ENCODE measurements around the gene NTHL1. TPM values are rescaled to one million over a fixed set of nuclear protein-coding genes. Genes with fewer than 3 reads are reported as not detected.

Gene NTHL1
- total RNA-seq, 1 experiment from 2014 or later = 32.8 TPM

DNA sequence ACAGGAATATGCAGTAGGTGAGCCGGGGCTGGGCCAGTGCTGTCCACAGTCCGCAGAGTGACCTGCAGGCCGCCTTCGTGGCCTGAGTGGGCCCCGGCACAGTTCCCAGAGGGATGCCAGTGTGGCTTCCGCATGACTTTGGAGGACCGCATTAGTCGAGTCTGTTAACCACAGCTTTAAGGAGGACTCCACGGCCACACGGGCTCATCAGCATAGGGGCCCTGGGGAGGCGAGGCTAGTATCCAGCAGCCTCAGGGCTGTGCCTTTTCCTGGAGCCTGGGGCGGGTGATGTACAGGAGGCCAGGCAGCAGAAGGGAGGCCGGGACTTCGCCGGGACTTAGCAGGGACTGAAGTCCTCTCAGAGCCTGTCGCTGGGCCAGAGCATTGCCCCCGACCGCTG, 13.4 kb upstream of the NTHL1 start:
- Mint-ChIP-seq H3K36me3 (ENCODE audit: insufficient read depth, unreplicated experiment) (peaks cover 33% of the 10 kb centered on the region), H3K4me1 (ENCODE audit: low read depth, unreplicated experiment) (no peaks in the 10 kb centered on the region), H3K27ac (ENCODE audit: unreplicated experiment) (no peak overlapping the region), H3K4me3 (ENCODE audit: low read depth, unreplicated experiment) (no peak overlapping the region), H3K9me3 (ENCODE audit: low read depth, unreplicated experiment) (no peaks in the 10 kb centered on the region), H3K27me3 (ENCODE audit: unreplicated experiment) (no peaks in the 10 kb centered on the region)
- DNase-seq = no peak
- CTCF ChIA-PET = no interaction called here
- no peak for TF ChIP-seq CTCF (IDR thresholded peaks at IDR 0.05; ENCODE audit: unreplicated experiment)
- intact Hi-C loops (cut with micrococcal nuclease; ENCODE audit: unreplicated experiment) = no loop called here
- BruUV-seq (replicated peaks) = no TSS peak

- intact Hi-C loops (cut with micrococcal nuclease; ENCODE audit: unreplicated experiment) = no loop called here
- no TSS peak for BruUV-seq (replicated peaks)
- no peak for TF ChIP-seq CTCF (IDR thresholded peaks at IDR 0.05; ENCODE audit: unreplicated experiment)
- CTCF ChIA-PET = no interaction called here
- Mint-ChIP-seq H3K36me3 (ENCODE audit: insufficient read depth, unreplicated experiment) (peaks cover 36% of the 10 kb centered on the region), H3K27me3 (ENCODE audit: unreplicated experiment) (no peaks in the 10 kb centered on the region), H3K4me3 (ENCODE audit: low read depth, unreplicated experiment) (no peak overlapping the region), H3K9me3 (ENCODE audit: low read depth, unreplicated experiment) (no peaks in the 10 kb centered on the region), H3K27ac (ENCODE audit: unreplicated experiment) (no peak overlapping the region), H3K4me1 (ENCODE audit: low read depth, unreplicated experiment) (no peaks in the 10 kb centered on the region)
- DNase-seq = no peak
Observed at GRCh38 chr16:2060346-2060745, 12.7 kb upstream of the NTHL1 start.

DNA sequence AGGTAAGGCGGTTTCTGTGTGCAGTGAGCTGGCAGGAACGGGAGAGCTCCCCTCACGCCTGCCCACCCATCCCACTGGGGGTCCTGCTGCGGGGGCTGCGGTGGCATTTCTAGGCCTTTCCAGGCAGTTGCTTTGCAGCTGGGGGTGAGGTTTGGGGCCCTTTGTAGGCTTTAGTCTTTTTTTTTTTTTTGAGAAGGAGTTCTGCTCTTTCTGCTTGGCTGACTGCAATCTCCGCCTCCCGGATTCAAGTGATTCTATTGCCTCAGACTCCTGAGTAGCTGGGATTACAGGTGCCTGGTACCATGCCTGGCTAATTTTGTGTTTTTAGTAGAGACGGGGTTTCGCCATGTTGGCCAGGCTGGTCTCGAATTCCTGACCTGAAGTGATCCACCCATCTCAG, 11.2 kb upstream of the NTHL1 start:
- Mint-ChIP-seq H3K27ac (ENCODE audit: unreplicated experiment) (no peak overlapping the region), H3K4me3 (ENCODE audit: low read depth, unreplicated experiment) (no peak overlapping the region), H3K9me3 (ENCODE audit: low read depth, unreplicated experiment) (no peaks in the 10 kb centered on the region), H3K27me3 (ENCODE audit: unreplicated experiment) (no peaks in the 10 kb centered on the region), H3K36me3 (ENCODE audit: insufficient read depth, unreplicated experiment) (peaks cover 41% of the 10 kb centered on the region), H3K4me1 (ENCODE audit: low read depth, unreplicated experiment) (no peaks in the 10 kb centered on the region)
- CTCF ChIA-PET = interaction anchor here (0.7 kb wide), 1 partner anchor 37 kb away, joined by 5 read pairs; no protein-coding TSS in a partner anchor
- intact Hi-C loops (cut with micrococcal nuclease; ENCODE audit: unreplicated experiment) = no loop called here
- BruUV-seq (replicated peaks) = no TSS peak
- no peak for TF ChIP-seq CTCF (IDR thresholded peaks at IDR 0.05; ENCODE audit: unreplicated experiment)
- no peak for DNase-seq

DNA sequence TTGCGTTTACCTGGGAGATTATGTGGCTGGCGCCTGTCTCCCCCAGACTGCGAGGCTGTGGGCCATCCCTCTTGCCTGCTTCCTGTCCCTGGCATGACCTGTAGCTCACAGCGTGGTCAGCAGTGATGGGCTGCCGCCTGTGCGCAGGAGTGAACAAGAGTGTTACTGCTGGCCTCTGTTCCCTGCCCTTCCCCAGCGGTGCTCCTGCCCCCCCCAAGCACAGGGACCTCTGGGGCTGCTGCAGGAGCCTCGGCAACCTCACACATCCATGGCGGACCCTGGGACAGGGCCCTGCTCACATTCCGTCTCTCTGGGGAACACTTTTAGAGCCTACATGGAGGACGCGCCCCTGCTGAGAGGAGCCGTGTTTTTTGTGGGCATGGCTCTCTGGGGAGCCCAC, 10.8 kb upstream of the NTHL1 start:
- Mint-ChIP-seq H3K4me3 (ENCODE audit: low read depth, unreplicated experiment) (no peak overlapping the region), H3K4me1 (ENCODE audit: low read depth, unreplicated experiment) (no peaks in the 10 kb centered on the region), H3K36me3 (ENCODE audit: insufficient read depth, unreplicated experiment) (peaks cover 45% of the 10 kb centered on the region), H3K27me3 (ENCODE audit: unreplicated experiment) (no peaks in the 10 kb centered on the region), H3K9me3 (ENCODE audit: low read depth, unreplicated experiment) (no peaks in the 10 kb centered on the region), H3K27ac (ENCODE audit: unreplicated experiment) (no peak overlapping the region)
- intact Hi-C loops (cut with micrococcal nuclease; ENCODE audit: unreplicated experiment) = no loop called here
- BruUV-seq (replicated peaks) = no TSS peak
- TF ChIP-seq CTCF (IDR thresholded peaks at IDR 0.05; ENCODE audit: unreplicated experiment) = no peak
- no peak for DNase-seq
- CTCF ChIA-PET = interaction anchor here (0.7 kb wide), 1 partner anchor 37 kb away, joined by 5 read pairs; no protein-coding TSS in a partner anchor
